GM23248 (cell line): ENCODE measurements around the gene PLEKHJ1. TPM values are rescaled to one million over a fixed set of nuclear protein-coding genes. Genes with fewer than 3 reads are reported as not detected.

Experiments used
- DNase-seq: peaks from one replicate; pipeline ENCODE4 v3.0.0-alpha.2; 2015
- H2AFZ ChIP-seq: fragments of 200-600 bp; sonication (generic); 2 replicates; pipeline ENCODE4 v1.6.1; 2016; ENCODE audit warnings: antibody characterized with exemption
- H3F3A ChIP-seq: fragments of 200-600 bp; sonication (generic); 2 replicates; pipeline ENCODE4 v1.6.1; 2016; ENCODE audit warnings: mild to moderate bottlenecking, antibody characterized with exemption, mixed run types; ENCODE audit not compliant: insufficient read depth
- H3K27ac ChIP-seq: fragments of 200-600 bp; sonication (generic); 2 replicates; pipeline ENCODE4 v1.5.1; 2016; ENCODE audit warnings: mild to moderate bottlenecking
- H3K27me3 ChIP-seq: fragments of 200-600 bp; sonication (generic); replicated peaks from 2 replicates; pipeline ENCODE4 v1.6.1; 2016; ENCODE audit warnings: mild to moderate bottlenecking; ENCODE audit not compliant: insufficient read depth
- H3K36me3 ChIP-seq: fragments of 200-600 bp; sonication (generic); 2 replicates; pipeline ENCODE4 v1.6.1; 2016; ENCODE audit warnings: low read depth, mild to moderate bottlenecking
- H3K4me1 ChIP-seq: fragments of 200-600 bp; sonication (generic); 2 replicates; pipeline ENCODE4 v1.6.1; 2016; ENCODE audit warnings: mild to moderate bottlenecking; ENCODE audit not compliant: insufficient read depth
- H3K4me2 ChIP-seq: fragments of 200-600 bp; sonication (generic); one replicate; pipeline ENCODE4 v1.6.1; 2016; ENCODE audit warnings: mild to moderate bottlenecking; ENCODE audit not compliant: unreplicated experiment
- H3K4me3 ChIP-seq: fragments of 200-600 bp; sonication (generic); 2 replicates; pipeline ENCODE4 v1.5.1; 2016; ENCODE audit warnings: mild to moderate bottlenecking
- H3K79me2 ChIP-seq: fragments of 200-600 bp; sonication (generic); 2 replicates; pipeline ENCODE4 v1.6.1; 2016; ENCODE audit warnings: mild to moderate bottlenecking; ENCODE audit not compliant: insufficient read depth
- H3K9ac ChIP-seq: fragments of 200-600 bp; sonication (generic); 2 replicates; pipeline ENCODE4 v1.6.1; 2016; ENCODE audit warnings: mild to moderate bottlenecking
- H3K9me2 ChIP-seq: fragments of 200-600 bp; sonication (generic); 2 replicates; pipeline ENCODE4 v1.6.1; 2016; ENCODE audit warnings: mixed run types, mild to moderate bottlenecking, moderate library complexity; ENCODE audit not compliant: insufficient read depth
- H3K9me3 ChIP-seq: fragments of 200-600 bp; sonication (generic); one replicate; pipeline ENCODE4 v1.6.1; 2017; ENCODE audit warnings: low read depth
- H4K20me1 ChIP-seq: fragments of 200-600 bp; sonication (generic); 2 replicates; pipeline ENCODE4 v1.6.0; 2016; ENCODE audit not compliant: insufficient read depth
- EZH2 ChIP-seq: fragments of 200-600 bp; sonication (generic); IDR thresholded peaks from 2 replicates; pipeline ENCODE4 v1.6.1; 2018; ENCODE audit warnings: antibody characterized with exemption, mild to moderate bottlenecking; ENCODE audit not compliant: insufficient read depth, poor library complexity, severe bottlenecking
- EZH2phosphoT487 ChIP-seq: fragments of 200-600 bp; sonication (generic); IDR thresholded peaks from 2 replicates; pipeline ENCODE4 v1.6.1; 2018; ENCODE audit warnings: antibody characterized with exemption, moderate library complexity, mild to moderate bottlenecking, low read depth; ENCODE audit not compliant: insufficient read depth
- WGBS, 2 experiments: methylation state at CpG; one replicate each; pipeline ENCODE4 v1.1.6; 2015 to 2017; ENCODE audit warnings: low lambda C conversion rate in 2 of 2, low coverage in 1 of 2; ENCODE audit errors: missing lambda C conversion rate in 2 of 2; 5-methylcytosine and 5-hydroxymethylcytosine counted together
- in situ Hi-C: fragments of 300-500 bp; cut with MboI; formaldehyde crosslinking; loops from 2 replicates; pipeline ENCODE4 v1.15.0; 2020
- polyA plus RNA-seq: library from polyadenylated mRNA; unstranded; fragments of >200 nt; fragmentation: Nextera tagmentation; extraction: Ambion mirVana; gene quantifications from 2 replicates; pipeline ENCODE4 v1.2.1, GENCODE V29; 2016
- total RNA-seq: library from RNA; depleted of rRNA; stranded (reverse); fragments of >200 nt; shearing (Covaris generic); gene quantifications from 2 replicates; pipeline ENCODE4 v1.2.3, GENCODE V29; 2014

Gene PLEKHJ1
- total and polyA plus RNA-seq, 2 experiments from 2014 or later: 62.3 to 68.3 TPM

DNA sequence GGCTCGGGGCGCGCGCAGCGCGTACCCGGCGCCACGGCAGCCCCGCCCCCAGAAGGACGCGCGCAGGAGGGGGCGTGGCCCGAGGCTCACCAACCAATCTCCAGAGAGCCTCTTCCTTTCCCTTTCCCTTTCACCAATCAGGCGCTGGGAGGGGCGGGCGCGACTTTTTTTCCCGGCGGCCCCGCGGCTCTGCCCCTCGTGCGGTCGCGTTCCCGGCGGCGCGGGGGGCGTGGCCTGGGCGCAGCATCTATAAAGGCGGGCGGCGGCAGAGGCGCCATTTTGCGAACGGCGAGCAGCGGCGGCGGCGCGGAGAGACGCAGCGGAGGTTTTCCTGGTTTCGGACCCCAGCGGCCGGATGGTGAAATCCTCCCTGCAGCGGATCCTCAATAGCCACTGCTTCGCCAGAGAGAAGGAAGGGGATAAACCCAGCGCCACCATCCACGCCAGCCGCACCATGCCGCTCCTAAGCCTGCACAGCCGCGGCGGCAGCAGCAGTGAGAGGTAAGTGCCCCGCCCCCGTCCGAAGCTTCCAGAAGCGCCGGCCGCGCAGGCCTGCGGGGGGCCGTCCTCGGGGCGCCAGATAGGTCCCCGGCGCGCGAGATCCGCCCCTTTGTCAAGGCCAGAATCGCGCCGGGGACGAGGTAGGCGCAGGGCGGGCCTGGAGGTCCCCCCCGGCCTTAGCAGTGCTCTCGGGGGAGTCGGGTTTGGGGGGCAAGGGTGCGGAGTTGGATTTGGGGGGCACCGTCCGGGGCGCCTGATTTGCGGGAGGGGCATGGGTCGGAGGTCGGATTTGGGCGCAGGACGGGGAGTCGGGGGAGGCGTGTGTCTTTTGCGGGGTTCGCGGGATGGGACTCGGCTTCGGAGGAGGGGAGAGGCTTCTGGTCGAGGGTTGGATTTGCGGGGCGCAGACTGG, 33.4 kb upstream of the PLEKHJ1 start:
- Histone ChIP-seq H3K79me2 (peaks cover 66% of the 10 kb centered on the region), H3F3A (peaks cover 6% of the 10 kb centered on the region), H4K20me1 (peaks cover 14% of the 10 kb centered on the region), H3K4me1 (peaks cover 24% of the 10 kb centered on the region), H3K4me3 (peak overlapping the region; percentile 92), H3K27me3 (no peaks in the 10 kb centered on the region), H3K27ac (peak overlapping the region; percentile 95), H3K9me3 (no peaks in the 10 kb centered on the region), H3K4me2 (peak overlapping the region; percentile 67), H2AFZ (peak overlapping the region; percentile 83), H3K9me2 (no peaks in the 10 kb centered on the region), H3K36me3 (no peaks in the 10 kb centered on the region; the same call in 1 of the 2 replicates), H3K9ac (peak overlapping the region; percentile 99)
- TF ChIP-seq EZH2phosphoT487 (no peak), EZH2 (no peak)
- DNase-seq: peak; percentile 96
- in situ Hi-C loops: no loop called here
- WGBS, 2 experiments: 1% methylated on average over 68 to 89 of the region's 103 CpGs

DNA sequence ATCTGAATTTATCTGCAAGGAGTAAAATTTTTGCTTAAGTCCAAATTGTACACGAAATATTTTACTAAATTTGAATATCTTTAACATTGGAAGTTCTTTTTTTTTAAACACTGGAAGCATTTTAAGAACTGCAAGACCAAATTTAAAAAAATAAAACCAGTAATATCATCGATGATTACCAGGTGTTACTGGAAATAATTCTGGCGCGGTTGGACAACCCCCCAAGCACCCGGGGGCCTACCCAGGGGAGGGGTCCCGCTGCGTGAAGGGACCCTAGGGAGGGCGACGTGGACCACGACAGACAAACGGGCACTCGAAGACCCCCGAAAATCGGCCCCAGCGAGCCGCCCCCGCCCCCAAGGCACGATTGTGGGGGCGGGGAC, 32.7 kb upstream of the PLEKHJ1 start:
- 0 to 2% methylated on average over 17 to 19 of the region's 19 CpGs for WGBS, 2 experiments
- no peaks in the 10 kb centered on the region; the same call in 1 of the 2 replicates for H3F3A ChIP-seq
- no peak for DNase-seq
- peaks cover 8% of the 10 kb centered on the region for H4K20me1 ChIP-seq
- peak overlapping the region; percentile 76 for H3K4me3 ChIP-seq
- H3K9me3 ChIP-seq: no peaks in the 10 kb centered on the region
- peak overlapping the region; percentile 68 for H3K9ac ChIP-seq
- H3K36me3 ChIP-seq: no peaks in the 10 kb centered on the region; the same call in 1 of the 2 replicates
- peak overlapping the region; percentile 23; the same call in 1 of the 2 replicates for H3K27ac ChIP-seq
- no peaks in the 10 kb centered on the region for H3K27me3 ChIP-seq
- H3K4me1 ChIP-seq: peaks cover 21% of the 10 kb centered on the region
- H3K79me2 ChIP-seq: peaks cover 60% of the 10 kb centered on the region
- in situ Hi-C loops: no loop called here
- peak overlapping the region; percentile 83 for H2AFZ ChIP-seq
- no peak for TF ChIP-seq EZH2phosphoT487
- TF ChIP-seq EZH2: no peak
- H3K4me2 ChIP-seq: peak overlapping the region; percentile 68
- no peaks in the 10 kb centered on the region for H3K9me2 ChIP-seq

GRCh38 chr19:2268480-2268830, 32.3 kb upstream of the PLEKHJ1 start:
- WGBS, 2 experiments: 32 to 35% methylated on average over 4 of the region's 4 CpGs
- Histone ChIP-seq H3K4me2 (peak overlapping the region; percentile 68), H3F3A (no peaks in the 10 kb centered on the region), H3K27me3 (no peaks in the 10 kb centered on the region), H3K27ac (no peak overlapping the region), H3K9ac (peak overlapping the region; percentile 68), H3K9me3 (no peaks in the 10 kb centered on the region), H3K4me1 (peaks cover 19% of the 10 kb centered on the region), H3K4me3 (peak overlapping the region; percentile 76), H3K36me3 (no peaks in the 10 kb centered on the region; the same call in 1 of the 2 replicates), H3K79me2 (peaks cover 56% of the 10 kb centered on the region), H3K9me2 (no peaks in the 10 kb centered on the region), H4K20me1 (peaks cover 6% of the 10 kb centered on the region; the same call in 1 of the 2 replicates), H2AFZ (peak overlapping the region; percentile 83)
- no peak for TF ChIP-seq EZH2phosphoT487
- no peak for TF ChIP-seq EZH2
- DNase-seq: no peak
- in situ Hi-C loops: no loop called here

GRCh38 chr19:2266183-2266993, 30.3 kb upstream of the PLEKHJ1 start:
- Histone ChIP-seq H3K9ac (peak overlapping the region; percentile 20; the same call in 1 of the 2 replicates), H3K27ac (0 out of 2 replicates have a peak overlapping the region, but pooled peaks have one; percentile 1), H3K9me3 (no peaks in the 10 kb centered on the region), H3K27me3 (no peaks in the 10 kb centered on the region), H3K4me3 (peak overlapping the region; percentile 6; the same call in 1 of the 2 replicates), H3K9me2 (no peaks in the 10 kb centered on the region), H3K79me2 (peaks cover 35% of the 10 kb centered on the region), H3K4me2 (peak overlapping the region; percentile 24), H2AFZ (peak overlapping the region; percentile 80), H3K36me3 (no peaks in the 10 kb centered on the region), H4K20me1 (no peaks in the 10 kb centered on the region), H3F3A (no peaks in the 10 kb centered on the region), H3K4me1 (peaks cover 12% of the 10 kb centered on the region; the same call in 1 of the 2 replicates)
- peak; percentile 95 for DNase-seq
- TF ChIP-seq EZH2phosphoT487 (no peak), EZH2 (no peak)
- 33 to 35% methylated on average over 18 of the region's 18 CpGs for WGBS, 2 experiments
- in situ Hi-C loops: no loop called here
